ENCODE data around the gene CALHM6.

Gene CALHM6

DNA sequence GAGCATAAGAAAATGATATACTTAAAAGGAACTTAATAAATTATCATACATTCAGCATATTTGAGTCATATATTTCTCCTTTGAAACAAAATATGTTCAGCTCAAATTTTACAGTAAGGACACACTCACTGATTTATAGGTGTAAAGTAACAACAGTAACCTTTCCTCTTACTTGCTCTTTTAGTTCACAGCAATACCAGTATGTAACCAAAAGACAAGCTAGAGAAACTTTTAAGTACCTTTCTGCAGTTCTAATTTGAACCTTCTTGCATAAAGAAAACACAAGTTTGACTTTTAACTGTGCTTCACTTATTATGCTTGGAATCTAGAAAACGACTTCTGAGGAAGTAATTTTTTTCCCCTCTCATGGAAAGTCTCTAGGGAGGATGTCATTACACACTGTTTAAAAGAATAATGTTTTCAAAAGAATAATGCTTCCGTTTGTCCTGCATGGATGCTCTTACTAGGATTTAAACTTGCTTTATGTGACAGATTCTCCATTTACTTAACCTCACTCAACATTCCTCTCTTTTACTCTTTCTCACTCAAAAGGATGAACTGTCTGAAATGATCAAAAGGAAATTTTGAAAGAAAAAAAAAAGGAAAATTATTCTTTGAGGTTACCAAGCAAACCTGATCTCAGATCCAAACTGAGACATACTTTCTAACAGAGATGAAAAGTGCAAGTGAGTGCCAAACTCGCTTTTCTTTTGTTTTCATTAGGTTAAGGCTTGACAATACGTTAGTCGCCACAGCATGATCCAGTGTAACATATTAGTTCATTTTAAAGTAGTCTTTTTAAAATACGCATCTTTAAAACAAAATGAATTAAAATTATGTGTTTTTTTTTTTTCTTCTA lies 22.4 kb upstream of the CALHM6 start:
- TF ChIP-seq CEBPB (IDR thresholded peaks at IDR 0.05): no peak
- TF ChIP-seq CREB1 (IDR thresholded peaks at IDR 0.05; ENCODE audit: low read depth): no peak
- no peak for TF ChIP-seq TCF12 (IDR thresholded peaks at IDR 0.05; ENCODE audit: low read depth)
- TF ChIP-seq FOXM1 (IDR thresholded peaks at IDR 0.05; ENCODE audit: borderline replicate concordance, low read depth): no peak
- no peak for TF ChIP-seq EP300 (IDR thresholded peaks at IDR 0.05; ENCODE audit: borderline replicate concordance)
- TF ChIP-seq YY1 (IDR thresholded peaks at IDR 0.05; ENCODE audit: low read depth): no peak
- no peak for TF ChIP-seq NFIC (IDR thresholded peaks at IDR 0.05)
- TF ChIP-seq, protein P1, sequence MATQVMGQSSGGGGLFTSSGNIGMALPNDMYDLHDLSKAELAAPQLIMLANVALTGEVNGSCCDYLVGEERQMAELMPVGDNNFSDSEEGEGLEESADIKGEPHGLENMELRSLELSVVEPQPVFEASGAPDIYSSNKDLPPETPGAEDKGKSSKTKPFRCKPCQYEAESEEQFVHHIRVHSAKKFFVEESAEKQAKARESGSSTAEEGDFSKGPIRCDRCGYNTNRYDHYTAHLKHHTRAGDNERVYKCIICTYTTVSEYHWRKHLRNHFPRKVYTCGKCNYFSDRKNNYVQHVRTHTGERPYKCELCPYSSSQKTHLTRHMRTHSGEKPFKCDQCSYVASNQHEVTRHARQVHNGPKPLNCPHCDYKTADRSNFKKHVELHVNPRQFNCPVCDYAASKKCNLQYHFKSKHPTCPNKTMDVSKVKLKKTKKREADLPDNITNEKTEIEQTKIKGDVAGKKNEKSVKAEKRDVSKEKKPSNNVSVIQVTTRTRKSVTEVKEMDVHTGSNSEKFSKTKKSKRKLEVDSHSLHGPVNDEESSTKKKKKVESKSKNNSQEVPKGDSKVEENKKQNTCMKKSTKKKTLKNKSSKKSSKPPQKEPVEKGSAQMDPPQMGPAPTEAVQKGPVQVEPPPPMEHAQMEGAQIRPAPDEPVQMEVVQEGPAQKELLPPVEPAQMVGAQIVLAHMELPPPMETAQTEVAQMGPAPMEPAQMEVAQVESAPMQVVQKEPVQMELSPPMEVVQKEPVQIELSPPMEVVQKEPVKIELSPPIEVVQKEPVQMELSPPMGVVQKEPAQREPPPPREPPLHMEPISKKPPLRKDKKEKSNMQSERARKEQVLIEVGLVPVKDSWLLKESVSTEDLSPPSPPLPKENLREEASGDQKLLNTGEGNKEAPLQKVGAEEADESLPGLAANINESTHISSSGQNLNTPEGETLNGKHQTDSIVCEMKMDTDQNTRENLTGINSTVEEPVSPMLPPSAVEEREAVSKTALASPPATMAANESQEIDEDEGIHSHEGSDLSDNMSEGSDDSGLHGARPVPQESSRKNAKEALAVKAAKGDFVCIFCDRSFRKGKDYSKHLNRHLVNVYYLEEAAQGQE (IDR thresholded peaks at IDR 0.05; ENCODE audit: low read depth): no peak
- no peak for TF ChIP-seq TAF1 (IDR thresholded peaks at IDR 0.05; ENCODE audit: low read depth)
- TF ChIP-seq, protein P2, sequence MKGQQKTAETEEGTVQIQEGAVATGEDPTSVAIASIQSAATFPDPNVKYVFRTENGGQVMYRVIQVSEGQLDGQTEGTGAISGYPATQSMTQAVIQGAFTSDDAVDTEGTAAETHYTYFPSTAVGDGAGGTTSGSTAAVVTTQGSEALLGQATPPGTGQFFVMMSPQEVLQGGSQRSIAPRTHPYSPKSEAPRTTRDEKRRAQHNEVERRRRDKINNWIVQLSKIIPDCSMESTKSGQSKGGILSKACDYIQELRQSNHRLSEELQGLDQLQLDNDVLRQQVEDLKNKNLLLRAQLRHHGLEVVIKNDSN (IDR thresholded peaks at IDR 0.05): no peak
- TF ChIP-seq TEAD4 (IDR thresholded peaks at IDR 0.05): no peak
- TF ChIP-seq RAD21 (IDR thresholded peaks at IDR 0.05; ENCODE audit: low read depth): no peak
- no peak for TF ChIP-seq MAX (IDR thresholded peaks at IDR 0.05)
- no peak for TF ChIP-seq ZBTB7A (IDR thresholded peaks at IDR 0.05; ENCODE audit: low read depth)
- TF ChIP-seq EGR1 (IDR thresholded peaks at IDR 0.05): no peak

DNA sequence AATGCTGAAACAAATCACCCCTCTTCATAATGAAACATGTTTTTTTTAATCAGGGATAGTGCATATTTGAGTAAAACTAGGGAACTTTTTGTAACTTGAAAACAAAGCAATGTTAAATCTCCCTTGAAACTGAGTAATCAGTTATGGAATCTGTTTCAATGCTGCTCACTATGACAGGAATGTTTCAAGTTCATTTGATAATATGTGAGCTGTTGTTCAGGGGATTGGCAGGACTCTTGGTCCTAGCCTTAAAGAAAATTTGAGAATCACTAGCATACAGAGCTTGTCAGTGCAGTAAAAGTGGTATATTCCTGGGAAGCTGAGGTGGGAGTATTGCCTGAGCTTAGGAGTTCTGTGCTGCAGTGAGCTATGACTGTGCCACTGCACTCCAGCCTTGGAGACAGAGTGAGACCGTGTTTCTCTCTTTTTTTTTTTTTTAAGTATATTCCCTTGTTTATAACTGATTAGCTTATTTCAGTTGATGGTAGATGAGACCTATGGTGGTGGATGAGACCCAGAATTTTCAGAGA lies 21.6 kb upstream of the CALHM6 start:
- TF ChIP-seq, protein P2 (IDR thresholded peaks at IDR 0.05): no peak
- no peak for TF ChIP-seq EGR1 (IDR thresholded peaks at IDR 0.05)
- no peak for TF ChIP-seq TEAD4 (IDR thresholded peaks at IDR 0.05)
- no peak for TF ChIP-seq TAF1 (IDR thresholded peaks at IDR 0.05; ENCODE audit: low read depth)
- TF ChIP-seq, protein P1 (IDR thresholded peaks at IDR 0.05; ENCODE audit: low read depth): no peak
- TF ChIP-seq CREB1 (IDR thresholded peaks at IDR 0.05; ENCODE audit: low read depth): no peak
- TF ChIP-seq CEBPB (IDR thresholded peaks at IDR 0.05): no peak
- no peak for TF ChIP-seq ZBTB7A (IDR thresholded peaks at IDR 0.05; ENCODE audit: low read depth)
- no peak for TF ChIP-seq RAD21 (IDR thresholded peaks at IDR 0.05; ENCODE audit: low read depth)
- TF ChIP-seq NFIC (IDR thresholded peaks at IDR 0.05): no peak
- TF ChIP-seq FOXM1 (IDR thresholded peaks at IDR 0.05; ENCODE audit: borderline replicate concordance, low read depth): no peak

DNA sequence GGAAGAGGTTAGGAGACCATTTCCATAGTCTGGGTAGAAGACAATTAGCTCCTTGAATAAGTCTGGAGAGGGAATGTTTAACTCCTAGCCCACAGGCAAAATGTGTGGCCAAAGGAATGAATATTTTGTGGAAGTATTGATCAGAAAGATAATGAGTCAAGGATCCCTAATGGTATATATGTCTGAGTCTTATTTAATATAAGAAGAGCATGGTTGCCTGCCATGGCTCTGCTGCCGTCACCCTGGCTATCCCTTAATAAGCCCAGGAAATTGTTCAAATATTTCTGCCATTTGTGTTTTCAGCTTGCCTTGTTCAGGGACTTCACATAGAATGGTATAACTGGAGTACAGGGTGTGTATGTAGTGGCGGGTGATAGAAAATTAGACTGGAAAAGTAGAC lies 18.1 kb upstream of the CALHM6 start:
- TF ChIP-seq ZBTB7A (IDR thresholded peaks at IDR 0.05; ENCODE audit: low read depth) (no peak), EP300 (IDR thresholded peaks at IDR 0.05; ENCODE audit: borderline replicate concordance) (no peak), EGR1 (IDR thresholded peaks at IDR 0.05) (no peak)
- TF ChIP-seq, protein P2 (IDR thresholded peaks at IDR 0.05): no peak

DNA sequence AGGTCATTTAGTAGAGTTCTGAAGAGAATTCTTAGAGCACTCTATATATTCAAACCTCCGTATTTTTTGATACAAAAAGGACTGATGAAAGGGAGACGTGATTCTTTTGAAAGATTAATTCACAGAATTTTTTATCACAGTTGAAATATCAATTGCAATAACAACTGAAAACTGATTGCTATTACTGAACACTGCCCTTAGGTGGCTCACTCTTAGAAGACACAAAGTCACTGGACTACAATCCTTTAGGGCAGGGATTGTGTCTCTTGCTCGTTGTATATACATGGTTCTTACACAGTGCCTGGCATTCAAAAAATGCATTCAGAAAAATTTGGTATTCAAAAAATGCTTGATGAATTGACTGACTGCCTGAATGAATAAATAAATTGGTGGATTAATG lies 17.1 kb upstream of the CALHM6 start:
- no peak for TF ChIP-seq EGR1 (IDR thresholded peaks at IDR 0.05)
- TF ChIP-seq RAD21 (IDR thresholded peaks at IDR 0.05; ENCODE audit: low read depth): peak; percentile 28; the same call in 1 of the 2 replicates

GRCh38 chr6:116444575-116444974 lies 16.6 kb upstream of the CALHM6 start:
- TF ChIP-seq TAF1 (IDR thresholded peaks at IDR 0.05; ENCODE audit: low read depth): no peak
- TF ChIP-seq, protein P2 (IDR thresholded peaks at IDR 0.05): no peak
- no peak for TF ChIP-seq TCF12 (IDR thresholded peaks at IDR 0.05; ENCODE audit: low read depth)
- TF ChIP-seq NFIC (IDR thresholded peaks at IDR 0.05): no peak
- TF ChIP-seq RAD21 (IDR thresholded peaks at IDR 0.05; ENCODE audit: low read depth): no peak
- TF ChIP-seq EGR1 (IDR thresholded peaks at IDR 0.05): no peak
- no peak for TF ChIP-seq YY1 (IDR thresholded peaks at IDR 0.05; ENCODE audit: low read depth)
- TF ChIP-seq ZBTB7A (IDR thresholded peaks at IDR 0.05; ENCODE audit: low read depth): no peak
- no peak for TF ChIP-seq FOXM1 (IDR thresholded peaks at IDR 0.05; ENCODE audit: borderline replicate concordance, low read depth)
- no peak for TF ChIP-seq TEAD4 (IDR thresholded peaks at IDR 0.05)
- no peak for TF ChIP-seq CREB1 (IDR thresholded peaks at IDR 0.05; ENCODE audit: low read depth)
- no peak for TF ChIP-seq CEBPB (IDR thresholded peaks at IDR 0.05)
- no peak for TF ChIP-seq MAX (IDR thresholded peaks at IDR 0.05)
